Upper lobe of right lung (tissue), 1 donor: ENCODE results near the gene BCL3. TPM values are rescaled to one million over a fixed set of nuclear protein-coding genes. Genes with fewer than 3 reads are reported as not detected.

Source experiments
- ATAC-seq: fragments of 200-7000 bp; cut with Tn5 transposase; one replicate; pipeline ENCODE4 v1.9.1; 2020; ENCODE audit warnings: mild to moderate bottlenecking, moderate library complexity
- DNase-seq: peaks from one replicate; pipeline ENCODE4 v3.0.0-alpha.2; 2020
- H3K27ac ChIP-seq: fragments of 200-600 bp; one replicate; pipeline ENCODE4 v1.8.0; 2022
- H3K27me3 ChIP-seq: fragments of 200-600 bp; one replicate; pipeline ENCODE4 v1.8.0; 2022; ENCODE audit warnings: mild to moderate bottlenecking
- H3K36me3 ChIP-seq: fragments of 200-600 bp; one replicate; pipeline ENCODE4 v1.8.0; 2022
- H3K4me1 ChIP-seq: fragments of 200-600 bp; one replicate; pipeline ENCODE4 v1.8.0; 2022
- H3K4me3 ChIP-seq: fragments of 200-600 bp; one replicate; pipeline ENCODE4 v1.8.0; 2022; ENCODE audit warnings: mild to moderate bottlenecking
- H3K9me3 ChIP-seq: fragments of 200-600 bp; one replicate; pipeline ENCODE4 v1.8.0; 2022
- CTCF ChIP-seq: fragments of 200-600 bp; IDR thresholded peaks from one replicate; pipeline ENCODE4 v1.8.0; 2022; ENCODE audit warnings: antibody characterized with exemption
- intact Hi-C: fragments of 100-400 bp; cut with DNase I; formaldehyde crosslinking; loops from one replicate; pipeline ENCODE4 v1.11.0; 2022
- total RNA-seq: library from RNA; stranded (reverse); fragmentation: NEBNext Ultra II Directional; extraction: Animal tissue kit (Norgen Biotek cat#: 25700); gene quantifications from one replicate; pipeline ENCODE4 v1.2.1, GENCODE V29; 2021
- donor health status: DM: no; HTN: yes; CAD: no; lungs with severe emphysema.

The BCL3 gene
- total RNA-seq, 1 donor from 2014 or later = 87.4 TPM

GRCh38 chr19:44723952-44724319 lies 24.6 kb upstream of the BCL3 start:
- H3K9me3 ChIP-seq = no peaks in the 10 kb centered on the region
- intact Hi-C loops = loop anchor here (5.0 kb wide), 1 partner anchor 48 kb away; no protein-coding TSS in a partner anchor
- H3K4me1 ChIP-seq = peaks cover 52% of the 10 kb centered on the region
- H3K36me3 ChIP-seq = no peaks in the 10 kb centered on the region
- peak; percentile 89 for DNase-seq
- peak; percentile 93 for ATAC-seq
- no peaks in the 10 kb centered on the region for H3K27me3 ChIP-seq
- H3K27ac ChIP-seq = no peak overlapping the region
- H3K4me3 ChIP-seq = no peak overlapping the region
- peak; percentile 98 for TF ChIP-seq CTCF

GRCh38 chr19:44725251-44725650 lies 23.3 kb upstream of the BCL3 start:
- H3K27ac ChIP-seq = no peak overlapping the region
- intact Hi-C loops = no loop called here
- H3K4me1 ChIP-seq = peaks cover 46% of the 10 kb centered on the region
- H3K36me3 ChIP-seq = no peaks in the 10 kb centered on the region
- H3K4me3 ChIP-seq = no peak overlapping the region
- DNase-seq (peak; percentile 77), ATAC-seq (peak; percentile 59)
- H3K27me3 ChIP-seq = no peaks in the 10 kb centered on the region
- no peaks in the 10 kb centered on the region for H3K9me3 ChIP-seq
- TF ChIP-seq CTCF = no peak

- Histone ChIP-seq H3K36me3 (no peaks in the 10 kb centered on the region), H3K4me1 (peaks cover 46% of the 10 kb centered on the region), H3K4me3 (no peak overlapping the region), H3K9me3 (no peaks in the 10 kb centered on the region), H3K27ac (no peak overlapping the region), H3K27me3 (no peaks in the 10 kb centered on the region)
- ATAC-seq (no peak), DNase-seq (peak; percentile 55)
- TF ChIP-seq CTCF = no peak
- intact Hi-C loops = no loop called here
Observed at GRCh38 chr19:44725684-44726083, 22.8 kb upstream of the BCL3 start.

GRCh38 chr19:44726465-44726864 lies 22.0 kb upstream of the BCL3 start:
- H3K27ac ChIP-seq = no peak overlapping the region
- no peaks in the 10 kb centered on the region for H3K9me3 ChIP-seq
- peaks cover 40% of the 10 kb centered on the region for H3K4me1 ChIP-seq
- no peak for TF ChIP-seq CTCF
- ATAC-seq (peak; percentile 48), DNase-seq (peak; percentile 79)
- intact Hi-C loops = no loop called here
- H3K27me3 ChIP-seq = no peaks in the 10 kb centered on the region
- H3K36me3 ChIP-seq = no peaks in the 10 kb centered on the region
- H3K4me3 ChIP-seq = no peak overlapping the region

DNA sequence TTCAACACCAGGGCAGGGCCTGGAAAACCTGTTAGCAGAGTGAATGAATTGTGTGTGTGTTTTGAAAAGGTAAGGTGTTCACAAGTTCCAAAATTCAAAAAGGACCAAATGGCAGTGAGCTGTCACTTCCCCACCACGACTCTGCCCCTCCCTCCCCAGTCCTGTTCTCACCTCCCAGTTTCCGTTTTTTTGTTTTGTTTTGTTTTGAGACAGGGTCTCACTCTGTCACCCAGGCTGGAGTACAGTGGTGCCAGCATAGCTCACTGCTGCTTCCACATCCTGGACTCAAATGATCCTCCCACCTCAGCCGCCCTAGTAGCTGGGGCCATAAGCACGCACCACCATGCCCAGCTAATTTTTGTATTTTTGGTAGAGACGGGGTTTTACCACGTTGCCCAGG lies 20.3 kb upstream of the BCL3 start:
- ATAC-seq = no peak
- intact Hi-C loops = no loop called here
- no peak overlapping the region for H3K27ac ChIP-seq
- DNase-seq = no peak
- no peaks in the 10 kb centered on the region for H3K9me3 ChIP-seq
- H3K4me1 ChIP-seq = peaks cover 29% of the 10 kb centered on the region
- no peaks in the 10 kb centered on the region for H3K36me3 ChIP-seq
- no peaks in the 10 kb centered on the region for H3K27me3 ChIP-seq
- no peak for TF ChIP-seq CTCF
- H3K4me3 ChIP-seq = no peak overlapping the region

GRCh38 chr19:44729516-44730033 lies 18.9 kb upstream of the BCL3 start:
- intact Hi-C loops = no loop called here
- Histone ChIP-seq H3K27ac (no peak overlapping the region), H3K4me1 (peaks cover 15% of the 10 kb centered on the region), H3K9me3 (no peaks in the 10 kb centered on the region), H3K4me3 (no peak overlapping the region), H3K36me3 (no peaks in the 10 kb centered on the region), H3K27me3 (no peaks in the 10 kb centered on the region)
- ATAC-seq (no peak), DNase-seq (no peak)
- TF ChIP-seq CTCF = no peak
